IPS-20b (cell line): ENCODE results near the gene RHOT1.
"Not testable (repeated sequence)": the region's sequence is repeated elsewhere in the genome, so short reads cannot be mapped to it uniquely, and the experiment has no call there.

ENCODE experiments used
- H3K27ac ChIP-seq: one replicate; pipeline ENCODE4 v1.5.1; 2013; ENCODE audit warnings: low read length
- H3K27me3 ChIP-seq: 2 replicates; pipeline ENCODE4 v1.6.1; 2013; ENCODE audit warnings: mild to moderate bottlenecking, low read length, inconsistent platforms; ENCODE audit not compliant: insufficient read depth
- H3K36me3 ChIP-seq: 2 replicates; pipeline ENCODE4 v1.6.1; 2013; ENCODE audit warnings: low read depth, mild to moderate bottlenecking, inconsistent platforms, low read length, moderate library complexity; ENCODE audit not compliant: insufficient read depth
- H3K4me1 ChIP-seq: 2 replicates; pipeline ENCODE4 v1.6.1; 2013; ENCODE audit warnings: mild to moderate bottlenecking, control low read depth, inconsistent platforms, low read length, moderate library complexity; ENCODE audit not compliant: insufficient read depth
- H3K4me3 ChIP-seq: 2 replicates; pipeline ENCODE4 v1.5.1; 2013; ENCODE audit warnings: mild to moderate bottlenecking, low read length, inconsistent platforms
- H3K9ac ChIP-seq: 2 replicates; pipeline ENCODE4 v1.6.1; 2013; ENCODE audit warnings: low read depth, mild to moderate bottlenecking, inconsistent platforms, low read length, moderate library complexity
- H3K9me3 ChIP-seq: 2 replicates; pipeline ENCODE4 v1.6.1; 2013; ENCODE audit warnings: mild to moderate bottlenecking, low read depth, low read length, inconsistent platforms; ENCODE audit not compliant: insufficient read depth

RHOT1 gene

DNA sequence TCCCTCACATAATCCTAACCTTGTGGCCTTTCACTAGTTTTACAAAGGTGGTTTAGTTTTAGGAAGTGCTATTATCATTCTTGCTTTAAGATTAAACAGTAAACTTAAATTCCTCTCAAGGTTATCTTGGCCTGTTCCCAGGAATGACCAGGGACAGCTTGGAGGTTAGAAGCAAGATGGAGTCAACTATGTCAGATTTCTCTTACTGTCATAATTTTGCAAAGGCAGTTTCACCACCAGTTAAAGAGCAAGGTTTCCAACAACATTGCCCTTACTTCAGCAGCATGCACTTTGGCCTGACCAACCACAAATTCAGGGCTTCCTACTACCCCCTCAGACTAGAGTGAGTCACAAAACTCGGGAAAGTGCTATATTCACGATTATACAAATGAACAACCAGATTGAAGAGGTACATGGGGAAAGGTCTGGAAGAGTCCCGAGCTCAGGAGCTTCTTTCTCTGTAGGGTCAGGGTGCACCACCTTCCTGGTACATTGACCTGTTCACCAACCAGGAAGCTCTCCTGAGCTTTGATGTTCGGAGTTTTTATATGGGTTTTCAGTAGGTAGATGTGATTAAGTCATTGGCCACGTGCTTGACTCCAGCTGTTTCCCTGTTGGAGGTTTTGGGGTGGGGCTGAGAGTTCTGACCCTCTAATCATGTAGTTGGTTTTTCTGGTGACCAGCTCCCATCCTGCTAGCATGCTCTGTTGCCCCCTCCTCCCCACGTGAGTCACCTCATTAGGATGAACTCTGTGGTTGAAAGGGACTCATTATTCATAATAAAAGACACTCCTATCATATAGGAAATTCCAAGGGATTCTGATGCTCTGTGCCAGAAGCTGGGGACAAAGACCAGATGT is 19.4 kb downstream of the RHOT1 start:
- peaks cover 20% of the 10 kb centered on the region; the same call in 1 of the 2 replicates for H3K36me3 ChIP-seq
- H3K4me1 ChIP-seq, result no peaks in the 10 kb centered on the region
- no peak overlapping the region for H3K27ac ChIP-seq
- peaks cover 4% of the 10 kb centered on the region for H3K9me3 ChIP-seq
- H3K27me3 ChIP-seq, result no peaks in the 10 kb centered on the region
- no peak overlapping the region for H3K9ac ChIP-seq
- no peak overlapping the region for H3K4me3 ChIP-seq

DNA sequence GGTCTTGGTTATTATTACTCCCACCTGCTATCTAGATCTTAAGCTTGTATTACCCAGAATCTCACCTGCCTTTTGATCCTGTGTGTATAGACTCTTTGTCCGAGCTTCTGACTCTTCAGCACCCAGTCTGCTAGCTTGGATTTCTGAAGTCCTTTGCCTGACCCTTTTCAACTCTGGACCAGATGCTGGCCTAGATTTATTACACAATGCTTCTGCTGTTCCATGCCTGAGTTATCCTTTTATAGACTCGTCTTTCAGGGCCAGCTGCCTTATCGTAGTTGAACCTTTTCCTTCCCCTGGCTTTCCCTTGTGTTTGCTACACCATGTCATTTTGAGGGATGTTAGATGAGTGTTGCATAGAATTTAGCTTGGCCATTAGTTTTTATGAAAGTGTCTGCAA is 32.6 kb downstream of the RHOT1 start:
- no peaks in the 10 kb centered on the region for H3K27me3 ChIP-seq
- peaks cover 35% of the 10 kb centered on the region for H3K36me3 ChIP-seq
- H3K9ac ChIP-seq, result no peak overlapping the region
- H3K4me1 ChIP-seq, result no peaks in the 10 kb centered on the region
- H3K4me3 ChIP-seq, result no peak overlapping the region
- no peak overlapping the region for H3K27ac ChIP-seq
- peaks cover 15% of the 10 kb centered on the region for H3K9me3 ChIP-seq

DNA sequence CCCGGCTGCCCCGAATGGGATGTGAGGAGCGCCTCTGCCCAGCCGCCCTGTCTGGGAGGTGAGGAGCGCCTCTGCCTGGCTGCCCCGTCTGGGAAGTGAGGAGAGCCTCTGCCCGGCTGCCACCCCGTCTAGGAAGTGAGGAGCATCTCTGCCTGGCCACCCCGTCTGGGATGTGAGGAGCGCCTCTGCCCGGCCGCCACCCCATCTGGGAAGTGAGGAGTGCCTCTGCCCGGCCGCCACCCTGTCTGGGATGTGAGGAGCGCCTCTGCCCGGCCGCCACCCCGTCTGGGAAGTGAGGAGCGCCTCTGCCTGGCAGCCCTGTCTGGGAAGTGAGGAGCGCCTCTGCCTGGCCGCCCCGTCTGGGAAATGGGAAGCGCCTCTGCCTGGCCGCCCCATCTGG is 36.4 kb downstream of the RHOT1 start:
- Histone ChIP-seq H3K9me3 (peaks cover 15% of the 10 kb centered on the region), H3K36me3 (peaks cover 50% of the 10 kb centered on the region)
- not testable (repeated sequence) for H3K27ac ChIP-seq, H3K27me3 ChIP-seq, H3K4me1 ChIP-seq, H3K4me3 ChIP-seq, H3K9ac ChIP-seq

DNA sequence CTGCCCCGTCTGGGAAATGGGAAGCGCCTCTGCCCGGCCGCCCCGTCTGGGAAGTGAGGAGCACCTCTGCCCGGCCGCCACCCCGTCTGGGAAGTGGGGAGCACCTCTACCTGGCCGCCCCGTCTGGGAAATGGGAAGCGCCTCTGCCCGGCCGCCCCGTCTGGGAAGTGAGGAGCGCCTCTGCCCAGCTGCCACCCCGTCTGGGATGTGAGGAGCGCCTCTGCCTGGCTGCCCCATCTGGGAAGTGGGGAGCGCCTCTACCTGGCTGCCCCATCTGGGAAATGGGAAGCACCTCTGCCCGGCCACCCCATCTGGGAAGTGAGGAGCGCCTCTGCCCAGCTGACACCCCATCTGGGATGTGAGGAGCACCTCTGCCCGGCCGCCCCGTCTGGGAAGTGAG is 36.8 kb downstream of the RHOT1 start:
- not testable (repeated sequence) for H3K27me3 ChIP-seq, H3K4me3 ChIP-seq, H3K4me1 ChIP-seq, H3K9ac ChIP-seq, H3K27ac ChIP-seq
- H3K36me3 ChIP-seq, result peaks cover 50% of the 10 kb centered on the region
- H3K9me3 ChIP-seq, result peaks cover 15% of the 10 kb centered on the region

DNA sequence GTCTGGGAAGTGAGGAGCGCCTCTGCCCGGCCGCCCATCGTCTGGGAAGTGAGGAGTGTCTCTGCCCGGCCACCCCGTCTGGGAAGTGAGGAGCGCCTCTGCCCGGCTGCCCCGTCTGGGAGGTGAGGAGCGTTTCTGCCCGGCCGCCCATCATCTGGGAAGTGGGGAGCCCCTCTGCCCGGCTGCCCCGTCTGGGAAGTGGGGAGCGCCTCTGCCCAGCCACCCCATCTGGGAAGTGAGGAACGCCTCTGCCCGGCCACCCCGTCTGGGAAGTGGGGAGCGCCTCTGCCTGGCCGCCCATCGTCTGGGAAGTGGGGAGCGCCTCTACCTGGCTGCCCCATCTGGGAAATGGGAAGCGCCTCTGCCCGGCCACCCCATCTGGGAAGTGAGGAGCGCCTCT is 37.2 kb downstream of the RHOT1 start:
- H3K27me3 ChIP-seq, H3K9ac ChIP-seq, H3K27ac ChIP-seq, H3K4me1 ChIP-seq, H3K4me3 ChIP-seq: not testable (repeated sequence)
- Histone ChIP-seq H3K9me3 (peaks cover 15% of the 10 kb centered on the region), H3K36me3 (peaks cover 50% of the 10 kb centered on the region)

DNA sequence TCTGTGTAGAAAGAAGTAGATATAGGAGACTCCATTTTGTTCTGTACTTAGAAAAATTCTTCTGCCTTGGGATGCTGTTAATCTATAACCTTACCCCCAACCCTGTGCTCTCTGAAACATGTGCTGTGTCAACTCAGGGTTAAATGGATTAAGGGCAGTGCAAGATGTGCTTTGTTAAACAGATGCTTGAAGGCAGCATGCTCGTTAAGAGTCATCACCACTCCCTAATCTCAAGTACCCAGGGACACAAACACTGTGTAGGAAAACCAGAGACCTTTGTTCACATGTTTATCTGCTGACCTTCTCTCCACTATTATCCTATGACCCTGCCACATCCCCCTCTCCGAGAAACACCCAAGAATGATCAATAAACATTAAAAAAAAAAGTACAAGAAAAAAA is 38.0 kb downstream of the RHOT1 start:
- H3K27me3 ChIP-seq, H3K9ac ChIP-seq, H3K4me3 ChIP-seq, H3K27ac ChIP-seq, H3K4me1 ChIP-seq: not testable (repeated sequence)
- H3K36me3 ChIP-seq, result peaks cover 47% of the 10 kb centered on the region
- peaks cover 15% of the 10 kb centered on the region for H3K9me3 ChIP-seq

DNA sequence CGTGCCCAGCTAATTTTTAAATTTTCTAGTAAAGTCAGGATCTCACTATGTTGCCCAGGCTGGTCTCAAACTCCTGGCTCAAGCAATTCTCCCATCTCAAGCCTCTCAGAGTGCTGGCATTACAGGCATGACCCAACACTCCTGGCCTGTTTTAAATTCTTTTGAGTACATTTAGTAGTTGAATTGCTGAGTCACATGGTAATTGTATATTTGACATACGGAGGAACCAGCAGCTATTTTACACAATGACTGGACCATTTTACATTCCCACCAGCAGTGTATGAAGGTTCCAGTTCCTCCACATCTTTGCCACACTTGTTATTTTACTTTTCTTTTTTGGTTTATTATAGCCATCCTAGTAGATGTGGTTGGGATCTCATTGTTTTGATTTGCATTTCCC is 43.6 kb downstream of the RHOT1 start:
- Histone ChIP-seq H3K9ac (no peak overlapping the region), H3K27me3 (no peaks in the 10 kb centered on the region), H3K4me1 (no peaks in the 10 kb centered on the region), H3K27ac (no peak overlapping the region), H3K4me3 (no peak overlapping the region), H3K36me3 (peaks cover 15% of the 10 kb centered on the region), H3K9me3 (no peaks in the 10 kb centered on the region; the same call in 1 of the 2 replicates)

DNA sequence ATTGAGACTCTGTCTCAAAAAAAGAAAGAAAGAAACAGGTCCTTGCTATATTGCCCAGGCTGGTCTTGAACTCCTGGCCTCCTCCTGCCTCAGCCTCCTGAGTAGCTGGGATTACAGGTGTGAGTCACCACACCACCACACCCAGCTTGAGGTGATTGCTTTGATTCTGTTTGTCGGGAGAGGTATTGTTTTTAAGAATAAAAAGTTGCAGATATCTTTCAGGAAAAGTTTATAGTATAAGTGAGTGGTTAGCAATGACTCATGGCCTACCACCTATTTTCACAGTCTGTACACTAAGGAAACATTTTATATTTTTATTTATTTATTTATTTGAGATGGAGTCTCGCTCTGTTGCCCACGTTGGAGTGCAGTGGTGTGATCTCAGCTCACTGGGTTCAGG is 45.0 kb downstream of the RHOT1 start:
- no peak overlapping the region for H3K4me3 ChIP-seq
- no peaks in the 10 kb centered on the region for H3K27me3 ChIP-seq
- H3K27ac ChIP-seq, result no peak overlapping the region
- no peaks in the 10 kb centered on the region for H3K9me3 ChIP-seq
- no peaks in the 10 kb centered on the region for H3K4me1 ChIP-seq
- H3K9ac ChIP-seq, result no peak overlapping the region
- peaks cover 11% of the 10 kb centered on the region; the same call in 1 of the 2 replicates for H3K36me3 ChIP-seq

DNA sequence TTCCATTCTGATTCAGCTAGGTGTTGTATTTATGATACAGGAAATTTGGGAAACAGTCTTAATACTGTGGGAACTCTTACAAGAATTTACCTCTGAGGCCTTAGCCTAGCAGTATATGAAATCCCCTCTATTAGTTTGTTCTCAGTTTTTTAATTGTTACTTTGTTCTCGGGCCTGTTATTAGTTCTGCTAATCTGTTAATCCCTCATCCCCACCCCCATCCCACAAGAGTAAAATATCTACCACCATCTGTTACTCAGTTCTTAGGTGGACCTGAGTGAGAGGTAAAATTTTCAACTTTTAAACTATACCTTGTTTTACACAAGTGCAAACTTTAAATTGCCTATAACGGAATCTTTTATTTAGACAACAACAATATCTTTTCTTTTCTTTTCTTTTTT is 47.0 kb downstream of the RHOT1 start:
- Histone ChIP-seq H3K9ac (no peak overlapping the region), H3K9me3 (no peaks in the 10 kb centered on the region), H3K27ac (no peak overlapping the region), H3K4me3 (no peak overlapping the region), H3K27me3 (no peaks in the 10 kb centered on the region), H3K36me3 (peaks cover 18% of the 10 kb centered on the region), H3K4me1 (no peaks in the 10 kb centered on the region)

DNA sequence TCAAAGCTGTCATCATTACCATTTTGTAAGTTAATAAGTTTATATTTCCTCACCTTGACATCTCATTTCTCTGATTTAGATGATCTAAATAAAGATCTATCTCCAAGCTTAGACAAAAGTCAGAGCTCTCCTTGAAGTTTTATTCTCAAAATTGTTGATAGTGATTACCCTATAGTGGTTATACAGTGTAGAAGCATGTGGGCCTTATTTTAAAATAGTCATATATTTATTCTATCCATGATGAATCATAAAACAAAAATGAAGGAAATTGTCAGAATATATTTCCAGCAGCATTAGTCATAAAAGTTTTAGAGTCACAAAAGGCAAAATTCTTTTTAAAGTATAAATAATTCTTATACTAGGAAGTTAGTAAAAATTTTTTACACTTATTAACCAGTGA is 49.0 kb downstream of the RHOT1 start:
- Histone ChIP-seq H3K4me1 (no peaks in the 10 kb centered on the region), H3K36me3 (peaks cover 29% of the 10 kb centered on the region), H3K9ac (no peak overlapping the region), H3K27me3 (no peaks in the 10 kb centered on the region), H3K27ac (no peak overlapping the region), H3K4me3 (no peak overlapping the region), H3K9me3 (no peaks in the 10 kb centered on the region)

DNA sequence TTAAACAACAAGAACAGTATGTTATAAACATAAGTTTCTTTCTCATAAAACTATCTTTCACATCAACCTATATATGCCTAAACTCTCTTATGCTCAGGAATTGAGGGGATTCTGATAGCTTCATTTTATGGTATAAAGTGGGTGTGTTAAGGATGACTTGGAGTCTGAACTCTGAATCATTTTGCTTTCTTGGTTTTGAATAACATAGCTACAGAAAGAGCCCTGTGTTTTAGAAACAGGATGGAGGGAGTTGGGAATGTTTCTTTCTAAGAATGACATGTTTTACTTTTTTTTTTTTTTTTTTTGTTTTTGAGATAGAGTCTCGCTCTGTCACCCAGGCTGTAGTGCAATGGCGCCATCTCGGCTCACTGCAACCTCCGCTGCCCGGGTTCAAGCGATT is 50.1 kb downstream of the RHOT1 start:
- no peak overlapping the region for H3K27ac ChIP-seq
- H3K27me3 ChIP-seq, result no peaks in the 10 kb centered on the region
- H3K36me3 ChIP-seq, result peaks cover 34% of the 10 kb centered on the region
- no peaks in the 10 kb centered on the region for H3K9me3 ChIP-seq
- H3K4me1 ChIP-seq, result no peaks in the 10 kb centered on the region
- H3K4me3 ChIP-seq, result no peak overlapping the region
- H3K9ac ChIP-seq, result no peak overlapping the region

DNA sequence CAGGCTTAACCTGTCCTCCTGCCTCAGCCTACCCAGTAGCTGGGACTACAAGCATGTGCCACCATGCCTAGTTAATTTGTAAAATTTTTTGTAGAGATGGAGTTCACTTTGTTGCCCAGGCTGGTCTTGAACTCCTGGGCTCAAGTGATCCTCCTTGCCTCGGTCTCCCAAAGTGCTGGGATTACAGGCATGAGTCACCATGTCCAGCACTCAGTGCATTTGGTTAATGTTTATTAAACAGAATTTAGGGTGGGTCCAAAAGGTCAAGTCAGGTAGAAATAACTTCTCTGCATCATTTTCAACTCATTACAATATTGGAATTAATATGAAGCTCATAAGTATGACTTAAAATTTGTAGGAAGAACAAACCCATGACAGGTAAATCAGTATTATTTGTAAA is 55.7 kb downstream of the RHOT1 start:
- Histone ChIP-seq H3K9ac (no peak overlapping the region), H3K4me3 (no peak overlapping the region), H3K4me1 (no peaks in the 10 kb centered on the region), H3K27me3 (no peaks in the 10 kb centered on the region), H3K27ac (no peak overlapping the region), H3K9me3 (no peaks in the 10 kb centered on the region), H3K36me3 (peaks cover 60% of the 10 kb centered on the region)
